K562 (cell line): ENCODE results near the gene AIFM3. TPM values are rescaled to one million over a fixed set of nuclear protein-coding genes. Genes with fewer than 3 reads are reported as not detected.

Experiments
- ASH1L ChIP-seq: fragments of 450-650 bp; IDR thresholded peaks from 2 replicates; pipeline ENCODE4 v1.6.1; 2018; ENCODE audit warnings: borderline replicate concordance, mild to moderate bottlenecking, low read depth; ENCODE audit not compliant: partially characterized antibody
- CBFA2T2 ChIP-seq: fragments of 450-650 bp; conservative IDR thresholded peaks from 2 replicates; pipeline ENCODE4 v1.6.1; 2017; ENCODE audit warnings: mild to moderate bottlenecking
- CBX2 ChIP-seq: fragments of 200-600 bp; sonication (generic); IDR thresholded peaks from one replicate; pipeline ENCODE4 v1.6.1; 2012; ENCODE audit warnings: mild to moderate bottlenecking, low read length, inconsistent platforms; ENCODE audit not compliant: insufficient read depth, poor library complexity, severe bottlenecking
- CCAR2 ChIP-seq: fragments of 200-400 bp; formaldehyde crosslinking; IDR thresholded peaks from 2 replicates; pipeline ENCODE4 v1.6.1; 2017; ENCODE audit warnings: mild to moderate bottlenecking, low read depth, low read length
- EHMT2 ChIP-seq: fragments of 450-650 bp; IDR thresholded peaks from 2 replicates; pipeline ENCODE4 v1.6.1; 2018; ENCODE audit warnings: antibody characterized with exemption
- EZH2 ChIP-seq: IDR thresholded peaks from 2 replicates; pipeline ENCODE4 v1.6.1; 2012; ENCODE audit warnings: low read depth, mild to moderate bottlenecking, inconsistent platforms, low read length, borderline replicate concordance
- FOSL1 ChIP-seq: fragments of 200-800 bp; sonication (Bioruptor generic); conservative IDR thresholded peaks from 2 replicates; pipeline ENCODE4 v1.6.1; 2016; ENCODE audit warnings: missing genetic modification characterization, missing compliant biosample characterization
- FOXA3 ChIP-seq, 2 experiments: fragments of 450-650 bp in 1 of 2; sonication (generic) in 1 of 2; formaldehyde crosslinking; IDR thresholded peaks in 1 of 2; conservative IDR thresholded peaks in 1 of 2; 2 replicates each; pipeline versions ENCODE4 v1.4.0 to v1.8.0; 2020 to 2022; ENCODE audit warnings: mild to moderate bottlenecking in 2 of 2, missing genetic modification reagents in 1 of 2
- FOXJ2 ChIP-seq: fragments of 200-800 bp; sonication (Bioruptor generic); IDR thresholded peaks from 2 replicates; pipeline ENCODE4 v1.6.1; 2016; ENCODE audit warnings: missing genetic modification characterization, missing compliant biosample characterization
- GATA2 ChIP-seq: sonication (generic); formaldehyde crosslinking; IDR thresholded peaks from 2 replicates; pipeline ENCODE4 v1.4.0; 2020; ENCODE audit warnings: mild to moderate bottlenecking, missing genetic modification reagents
- HDAC1 ChIP-seq, 2 experiments: fragments of 450-650 bp; IDR thresholded peaks; 2 replicates each; pipeline ENCODE4 v1.6.1; 2016 to 2017; ENCODE audit warnings: inconsistent platforms in 1 of 2, mild to moderate bottlenecking in 1 of 2, moderate library complexity in 1 of 2
- SMAD3 ChIP-seq: fragments of 450-650 bp; formaldehyde crosslinking; conservative IDR thresholded peaks from 2 replicates; pipeline ENCODE4 v1.4.0; 2020; ENCODE audit warnings: mild to moderate bottlenecking
- TFAM ChIP-seq: fragments of 250-450 bp; sonication (Bioruptor Pico); conservative IDR thresholded peaks from 2 replicates; pipeline ENCODE4 v1.5.0; 2021; ENCODE audit warnings: mild to moderate bottlenecking, moderate library complexity
- U2AF1 ChIP-seq: fragments of 200-400 bp; formaldehyde crosslinking; optimal IDR thresholded peaks from 2 replicates; pipeline ENCODE3; 2017; ENCODE audit warnings: mild to moderate bottlenecking, low read depth, low read length, moderate library complexity
- ZNF12 ChIP-seq: sonication (generic); formaldehyde crosslinking; IDR thresholded peaks from 2 replicates; pipeline ENCODE4 v1.4.0; 2020; ENCODE audit warnings: mild to moderate bottlenecking, missing genetic modification reagents
- polyA plus RNA-seq, 8 experiments: library from polyadenylated mRNA; depleted of rRNA in 4 of 8; stranded (reverse) in 5 of 8; unstranded in 3 of 8; fragments of >200 nt; fragmentation: Nextera tagmentation in 2 of 8; fragmentation: Illumina TruSeq in 1 of 8; extraction: Ambion mirVana in 2 of 8; extraction: Trizol in 1 of 8; gene quantifications; 2 replicates each; pipeline versions ENCODE4 v1.2.1 to v1.2.3, GENCODE V29; 2011 to 2014; ENCODE audit warnings: inconsistent platforms in 1 of 8, missing spikeins in 1 of 8
- total RNA-seq, 7 experiments: library from RNA; depleted of rRNA in 6 of 7; stranded (reverse); fragments of >200 nt in 6 of 7; fragmentation: Illumina TruSeq in 2 of 7; extraction: Trizol in 2 of 7; gene quantifications; 2 replicates each; pipeline versions ENCODE4 v1.2.1 to v1.2.3, GENCODE V29; 2011 to 2021; ENCODE audit warnings: low replicate concordance in 1 of 7
- TF ChIP-seq, protein P1 (sequence below), 3 experiments: fragments of 200-800 bp in 1 of 3; fragments of 250-450 bp in 1 of 3; fragments of 450-650 bp in 1 of 3; sonication (Bioruptor Pico) in 1 of 3; sonication (Bioruptor generic) in 1 of 3; formaldehyde crosslinking in 1 of 3; IDR thresholded peaks; 2 replicates each; pipeline versions ENCODE4 v1.6.1 to v1.8.0; 2016 to 2022; ENCODE audit warnings: mild to moderate bottlenecking in 2 of 3, missing genetic modification characterization in 2 of 3, missing compliant biosample characterization in 1 of 3, moderate library complexity in 1 of 3
- TF ChIP-seq, protein P2 (sequence below), 2 experiments: IDR thresholded peaks in 1 of 2; conservative IDR thresholded peaks in 1 of 2; 2 replicates each; pipeline ENCODE4 v1.6.1; 2016; ENCODE audit warnings: low read depth in 2 of 2, mild to moderate bottlenecking in 1 of 2, missing compliant biosample characterization in 1 of 2, missing genetic modification characterization in 1 of 2, moderate library complexity in 1 of 2
- TF ChIP-seq, protein P3 (sequence below): fragments of 250-450 bp; sonication (Bioruptor Pico); IDR thresholded peaks from 2 replicates; pipeline ENCODE4 v1.5.0; 2022; ENCODE audit warnings: mild to moderate bottlenecking

AIFM3 gene
- total and polyA plus RNA-seq, 9 of the 15 experiments (the other 6 are each of a cell fraction or from before 2014, with no cell fraction given): 0.03 to 0.20 (median 0.07) TPM; not detected in 1

DNA sequence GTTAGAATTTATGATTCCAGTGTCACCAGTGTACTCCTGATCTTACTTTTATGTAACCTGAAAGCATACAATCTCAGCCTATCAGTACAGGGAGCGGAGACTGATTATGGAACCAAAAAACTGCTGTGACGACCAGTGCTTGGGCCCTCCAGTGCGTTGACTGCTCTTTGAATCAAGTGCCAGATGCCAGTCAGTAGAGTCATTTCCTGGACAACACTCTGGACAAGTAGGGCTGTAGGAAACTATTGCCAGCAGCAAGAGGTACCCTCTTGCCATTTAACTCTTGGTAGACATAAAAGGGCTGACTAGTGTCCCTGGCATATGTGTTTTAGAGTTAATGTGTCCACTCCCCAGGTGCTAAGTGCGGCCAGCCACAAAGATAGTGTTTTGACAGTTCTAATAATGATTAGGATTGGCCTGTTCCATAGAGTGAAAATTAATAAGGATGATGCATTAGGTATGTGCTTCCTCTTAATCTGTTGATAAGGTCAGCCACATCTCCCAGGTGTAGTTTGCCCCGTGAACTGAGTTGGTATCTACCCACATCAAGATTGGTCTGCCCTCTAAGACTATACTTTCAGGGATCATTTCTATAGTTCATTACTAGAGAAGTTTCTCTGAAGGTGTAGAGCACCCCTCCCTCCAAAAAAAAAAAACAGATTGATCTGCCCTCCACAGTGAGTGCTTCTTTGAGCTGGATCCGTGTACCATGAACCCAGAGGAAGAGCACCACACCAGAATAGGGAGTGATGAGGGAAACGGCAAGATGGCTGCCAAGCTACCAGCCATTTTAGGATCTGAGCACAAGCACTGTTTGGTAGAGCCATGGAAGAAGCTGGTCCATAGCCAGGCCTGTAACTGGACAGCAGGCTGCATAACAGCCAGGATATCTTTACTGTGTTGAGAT lies 20.7 kb upstream of the AIFM3 start (continued):
- TF ChIP-seq HDAC1 (IDR thresholded peaks at IDR 0.05) (no peak), GATA2 (no peak), FOXA3 (CRISPR knock-in tag; conservative IDR thresholded peaks at IDR 0.05 in 1 of 2, IDR thresholded peaks at IDR 0.05 in 1 of 2) (peak in 1 of 2 experiments; percentile 82; a peak in 1 of 4 replicates), CBFA2T2 (no peak), ASH1L (no peak), ZNF12 (no peak), EZH2 (no peak), FOSL1 (no peak), SMAD3 (CRISPR knock-in tag) (no peak), FOXJ2 (tag) (no peak), CCAR2 (no peak), CBX2 (no peak), U2AF1 (no peak), EHMT2 (no peak), TFAM (no peak)
- TF ChIP-seq, protein P1, sequence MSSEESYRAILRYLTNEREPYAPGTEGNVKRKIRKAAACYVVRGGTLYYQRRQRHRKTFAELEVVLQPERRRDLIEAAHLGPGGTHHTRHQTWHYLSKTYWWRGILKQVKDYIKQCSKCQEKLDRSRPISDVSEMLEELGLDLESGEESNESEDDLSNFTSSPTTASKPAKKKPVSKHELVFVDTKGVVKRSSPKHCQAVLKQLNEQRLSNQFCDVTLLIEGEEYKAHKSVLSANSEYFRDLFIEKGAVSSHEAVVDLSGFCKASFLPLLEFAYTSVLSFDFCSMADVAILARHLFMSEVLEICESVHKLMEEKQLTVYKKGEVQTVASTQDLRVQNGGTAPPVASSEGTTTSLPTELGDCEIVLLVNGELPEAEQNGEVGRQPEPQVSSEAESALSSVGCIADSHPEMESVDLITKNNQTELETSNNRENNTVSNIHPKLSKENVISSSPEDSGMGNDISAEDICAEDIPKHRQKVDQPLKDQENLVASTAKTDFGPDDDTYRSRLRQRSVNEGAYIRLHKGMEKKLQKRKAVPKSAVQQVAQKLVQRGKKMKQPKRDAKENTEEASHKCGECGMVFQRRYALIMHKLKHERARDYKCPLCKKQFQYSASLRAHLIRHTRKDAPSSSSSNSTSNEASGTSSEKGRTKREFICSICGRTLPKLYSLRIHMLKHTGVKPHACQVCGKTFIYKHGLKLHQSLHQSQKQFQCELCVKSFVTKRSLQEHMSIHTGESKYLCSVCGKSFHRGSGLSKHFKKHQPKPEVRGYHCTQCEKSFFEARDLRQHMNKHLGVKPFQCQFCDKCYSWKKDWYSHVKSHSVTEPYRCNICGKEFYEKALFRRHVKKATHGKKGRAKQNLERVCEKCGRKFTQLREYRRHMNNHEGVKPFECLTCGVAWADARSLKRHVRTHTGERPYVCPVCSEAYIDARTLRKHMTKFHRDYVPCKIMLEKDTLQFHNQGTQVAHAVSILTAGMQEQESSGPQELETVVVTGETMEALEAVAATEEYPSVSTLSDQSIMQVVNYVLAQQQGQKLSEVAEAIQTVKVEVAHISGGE (CRISPR knock-in tag; IDR thresholded peaks at IDR 0.05): no peak
- TF ChIP-seq, protein P2, sequence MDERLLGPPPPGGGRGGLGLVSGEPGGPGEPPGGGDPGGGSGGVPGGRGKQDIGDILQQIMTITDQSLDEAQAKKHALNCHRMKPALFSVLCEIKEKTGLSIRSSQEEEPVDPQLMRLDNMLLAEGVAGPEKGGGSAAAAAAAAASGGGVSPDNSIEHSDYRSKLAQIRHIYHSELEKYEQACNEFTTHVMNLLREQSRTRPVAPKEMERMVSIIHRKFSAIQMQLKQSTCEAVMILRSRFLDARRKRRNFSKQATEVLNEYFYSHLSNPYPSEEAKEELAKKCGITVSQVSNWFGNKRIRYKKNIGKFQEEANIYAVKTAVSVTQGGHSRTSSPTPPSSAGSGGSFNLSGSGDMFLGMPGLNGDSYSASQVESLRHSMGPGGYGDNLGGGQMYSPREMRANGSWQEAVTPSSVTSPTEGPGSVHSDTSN (CRISPR knock-in tag; IDR thresholded peaks at IDR 0.05; ENCODE audit: low read depth): no peak
- TF ChIP-seq, protein P2 (tag; conservative IDR thresholded peaks at IDR 0.05; ENCODE audit: low read depth): no peak
- TF ChIP-seq, protein P3, sequence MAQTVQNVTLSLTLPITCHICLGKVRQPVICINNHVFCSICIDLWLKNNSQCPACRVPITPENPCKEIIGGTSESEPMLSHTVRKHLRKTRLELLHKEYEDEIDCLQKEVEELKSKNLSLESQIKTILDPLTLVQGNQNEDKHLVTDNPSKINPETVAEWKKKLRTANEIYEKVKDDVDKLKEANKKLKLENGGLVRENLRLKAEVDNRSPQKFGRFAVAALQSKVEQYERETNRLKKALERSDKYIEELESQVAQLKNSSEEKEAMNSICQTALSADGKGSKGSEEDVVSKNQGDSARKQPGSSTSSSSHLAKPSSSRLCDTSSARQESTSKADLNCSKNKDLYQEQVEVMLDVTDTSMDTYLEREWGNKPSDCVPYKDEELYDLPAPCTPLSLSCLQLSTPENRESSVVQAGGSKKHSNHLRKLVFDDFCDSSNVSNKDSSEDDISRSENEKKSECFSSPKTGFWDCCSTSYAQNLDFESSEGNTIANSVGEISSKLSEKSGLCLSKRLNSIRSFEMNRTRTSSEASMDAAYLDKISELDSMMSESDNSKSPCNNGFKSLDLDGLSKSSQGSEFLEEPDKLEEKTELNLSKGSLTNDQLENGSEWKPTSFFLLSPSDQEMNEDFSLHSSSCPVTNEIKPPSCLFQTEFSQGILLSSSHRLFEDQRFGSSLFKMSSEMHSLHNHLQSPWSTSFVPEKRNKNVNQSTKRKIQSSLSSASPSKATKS (CRISPR knock-in tag): no peak
